ENCODE data around the gene VWA5B1.
"Not testable (repeated sequence)": the region's sequence is repeated elsewhere in the genome, so short reads cannot be mapped to it uniquely, and the experiment has no call there.

VWA5B1 gene

GRCh38 chr1:20280341-20280740 is 10.3 kb upstream of the VWA5B1 start:
- in situ Hi-C loops (cut with MboI; ENCODE audit: low sequenced_read_pairs), result no loop called here

- in situ Hi-C loops (cut with MboI; ENCODE audit: low sequenced_read_pairs), result no loop called here
Observed at GRCh38 chr1:20280906-20281305, 9.8 kb upstream of the VWA5B1 start.

GRCh38 chr1:20281801-20282200 is 8.9 kb upstream of the VWA5B1 start:
- in situ Hi-C loops (cut with MboI; ENCODE audit: low sequenced_read_pairs), result no loop called here

- in situ Hi-C loops (cut with MboI; ENCODE audit: low sequenced_read_pairs), result no loop called here
Observed at GRCh38 chr1:20282533-20282932, 8.1 kb upstream of the VWA5B1 start.

GRCh38 chr1:20284046-20284445 is 6.6 kb upstream of the VWA5B1 start:
- in situ Hi-C loops (cut with MboI; ENCODE audit: low sequenced_read_pairs), result no loop called here

- in situ Hi-C loops (cut with MboI; ENCODE audit: low sequenced_read_pairs), result no loop called here
Observed at GRCh38 chr1:20284625-20285024, 6.0 kb upstream of the VWA5B1 start.

- in situ Hi-C loops (cut with MboI; ENCODE audit: low sequenced_read_pairs), result no loop called here
Observed at GRCh38 chr1:20285510-20285909, 5.2 kb upstream of the VWA5B1 start.

- in situ Hi-C loops (cut with MboI; ENCODE audit: low sequenced_read_pairs), result not testable (repeated sequence)
Observed at GRCh38 chr1:20287696-20288095, 3.0 kb upstream of the VWA5B1 start.

- in situ Hi-C loops (cut with MboI; ENCODE audit: low sequenced_read_pairs), result no loop called here
Observed at GRCh38 chr1:20291645-20292084, 990 bp downstream of the VWA5B1 start.

- in situ Hi-C loops (cut with MboI; ENCODE audit: low sequenced_read_pairs), result no loop called here
Observed at GRCh38 chr1:20298626-20299025, 8.0 kb downstream of the VWA5B1 start.

GRCh38 chr1:20301463-20302107 is 10.9 kb downstream of the VWA5B1 start:
- in situ Hi-C loops (cut with MboI; ENCODE audit: low sequenced_read_pairs), result no loop called here

- in situ Hi-C loops (cut with MboI; ENCODE audit: low sequenced_read_pairs), result no loop called here
Observed at GRCh38 chr1:20302108-20302471, 11.4 kb downstream of the VWA5B1 start.

GRCh38 chr1:20307026-20307425 is 16.4 kb downstream of the VWA5B1 start:
- in situ Hi-C loops (cut with MboI; ENCODE audit: low sequenced_read_pairs), result no loop called here

- in situ Hi-C loops (cut with MboI; ENCODE audit: low sequenced_read_pairs), result no loop called here
Observed at GRCh38 chr1:20308569-20308968, 17.9 kb downstream of the VWA5B1 start.

GRCh38 chr1:20311289-20311688 is 20.6 kb downstream of the VWA5B1 start:
- in situ Hi-C loops (cut with MboI; ENCODE audit: low sequenced_read_pairs), result no loop called here

GRCh38 chr1:20312310-20312709 is 21.6 kb downstream of the VWA5B1 start:
- in situ Hi-C loops (cut with MboI; ENCODE audit: low sequenced_read_pairs), result no loop called here

- in situ Hi-C loops (cut with MboI; ENCODE audit: low sequenced_read_pairs), result no loop called here
Observed at GRCh38 chr1:20312818-20313217, 22.1 kb downstream of the VWA5B1 start.

GRCh38 chr1:20317471-20317870 is 26.8 kb downstream of the VWA5B1 start:
- in situ Hi-C loops (cut with MboI; ENCODE audit: low sequenced_read_pairs), result no loop called here

GRCh38 chr1:20318521-20318920 is 27.8 kb downstream of the VWA5B1 start:
- in situ Hi-C loops (cut with MboI; ENCODE audit: low sequenced_read_pairs), result no loop called here

- in situ Hi-C loops (cut with MboI; ENCODE audit: low sequenced_read_pairs), result no loop called here
Observed at GRCh38 chr1:20318971-20319370, 28.3 kb downstream of the VWA5B1 start.

- in situ Hi-C loops (cut with MboI; ENCODE audit: low sequenced_read_pairs), result no loop called here
Observed at GRCh38 chr1:20319456-20320220, 29.0 kb downstream of the VWA5B1 start.

GRCh38 chr1:20320704-20321103 is 30.0 kb downstream of the VWA5B1 start:
- in situ Hi-C loops (cut with MboI; ENCODE audit: low sequenced_read_pairs), result no loop called here

GRCh38 chr1:20321573-20321972 is 30.9 kb downstream of the VWA5B1 start:
- in situ Hi-C loops (cut with MboI; ENCODE audit: low sequenced_read_pairs), result no loop called here

Measured in HL-60/S4 (cell line).